HEK293T (cell line): Measurements from ENCODE around the gene ALG6.

Experiments
- ARNT ChIP-seq: fragments of 450-650 bp; IDR thresholded peaks from 2 replicates; pipeline ENCODE4 v1.6.1; 2017; ENCODE audit warnings: mild to moderate bottlenecking
- BHLHE40 ChIP-seq: fragments of 450-650 bp; IDR thresholded peaks from 2 replicates; pipeline ENCODE4 v1.6.1; 2016; ENCODE audit warnings: mild to moderate bottlenecking, moderate library complexity, borderline replicate concordance
- ELF4 ChIP-seq: fragments of 450-650 bp; IDR thresholded peaks from 2 replicates; pipeline ENCODE4 v1.6.1; 2017; ENCODE audit warnings: antibody characterized with exemption
- FOXA1 ChIP-seq: fragments of 450-650 bp; IDR thresholded peaks from 2 replicates; pipeline ENCODE4 v1.6.1; 2016; ENCODE audit warnings: mild to moderate bottlenecking
- FOXK2 ChIP-seq: fragments of 450-650 bp; IDR thresholded peaks from 2 replicates; pipeline ENCODE4 v1.6.1; 2016; ENCODE audit warnings: mild to moderate bottlenecking
- FOXM1 ChIP-seq: fragments of 450-650 bp; IDR thresholded peaks from 2 replicates; pipeline ENCODE4 v1.6.1; 2017; ENCODE audit warnings: mild to moderate bottlenecking, borderline replicate concordance
- HDGF ChIP-seq: fragments of 450-650 bp; IDR thresholded peaks from 2 replicates; pipeline ENCODE4 v1.6.1; 2017; ENCODE audit warnings: antibody characterized with exemption, borderline replicate concordance
- SP1 ChIP-seq: fragments of 450-650 bp; IDR thresholded peaks from 2 replicates; pipeline ENCODE4 v1.6.1; 2017
- TARDBP ChIP-seq: fragments of 450-650 bp; IDR thresholded peaks from 2 replicates; pipeline ENCODE4 v1.6.1; 2016
- TF ChIP-seq, protein P1 (sequence below): fragments of 450-650 bp; IDR thresholded peaks from 2 replicates; pipeline ENCODE4 v1.6.1; 2016

DNA sequence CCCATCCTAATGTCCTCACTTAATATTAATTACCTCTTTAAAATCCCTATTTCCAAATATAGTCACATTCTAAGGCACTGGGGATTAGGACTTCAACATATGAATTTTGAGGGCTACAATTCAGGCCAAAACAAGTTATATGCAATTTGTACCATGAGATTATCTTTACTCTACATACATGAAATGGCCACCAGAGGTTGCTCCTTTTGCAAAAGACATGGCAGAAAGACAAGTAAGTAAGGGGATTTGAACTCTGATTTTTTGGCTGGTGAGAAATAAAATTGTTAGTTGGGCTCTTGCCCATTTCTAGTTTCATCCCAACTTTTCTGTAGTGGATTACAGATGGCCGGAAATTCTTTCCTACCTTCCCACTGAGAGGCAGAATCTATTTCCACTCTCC is 4.8 kb upstream of the ALG6 start:
- TF ChIP-seq FOXA1 (no peak), FOXM1 (no peak), SP1 (no peak), ELF4 (no peak), HDGF (no peak), BHLHE40 (no peak), TARDBP (no peak), FOXK2 (no peak), ARNT (no peak)
- TF ChIP-seq, protein P1, sequence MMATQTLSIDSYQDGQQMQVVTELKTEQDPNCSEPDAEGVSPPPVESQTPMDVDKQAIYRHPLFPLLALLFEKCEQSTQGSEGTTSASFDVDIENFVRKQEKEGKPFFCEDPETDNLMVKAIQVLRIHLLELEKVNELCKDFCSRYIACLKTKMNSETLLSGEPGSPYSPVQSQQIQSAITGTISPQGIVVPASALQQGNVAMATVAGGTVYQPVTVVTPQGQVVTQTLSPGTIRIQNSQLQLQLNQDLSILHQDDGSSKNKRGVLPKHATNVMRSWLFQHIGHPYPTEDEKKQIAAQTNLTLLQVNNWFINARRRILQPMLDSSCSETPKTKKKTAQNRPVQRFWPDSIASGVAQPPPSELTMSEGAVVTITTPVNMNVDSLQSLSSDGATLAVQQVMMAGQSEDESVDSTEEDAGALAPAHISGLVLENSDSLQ, result no peak
